Activated CD4-positive, alpha-beta T cell treated with anti-CD3 and anti-CD28 coated beads for 24 hours (primary cell): ENCODE results near the gene SLC24A1.

Experiments
- DNase-seq, 2 donors: peaks; one replicate each; pipeline ENCODE4 v3.0.0-alpha.2; 2020; ENCODE audit warnings: low read depth in 2 of 2

The SLC24A1 gene

DNA sequence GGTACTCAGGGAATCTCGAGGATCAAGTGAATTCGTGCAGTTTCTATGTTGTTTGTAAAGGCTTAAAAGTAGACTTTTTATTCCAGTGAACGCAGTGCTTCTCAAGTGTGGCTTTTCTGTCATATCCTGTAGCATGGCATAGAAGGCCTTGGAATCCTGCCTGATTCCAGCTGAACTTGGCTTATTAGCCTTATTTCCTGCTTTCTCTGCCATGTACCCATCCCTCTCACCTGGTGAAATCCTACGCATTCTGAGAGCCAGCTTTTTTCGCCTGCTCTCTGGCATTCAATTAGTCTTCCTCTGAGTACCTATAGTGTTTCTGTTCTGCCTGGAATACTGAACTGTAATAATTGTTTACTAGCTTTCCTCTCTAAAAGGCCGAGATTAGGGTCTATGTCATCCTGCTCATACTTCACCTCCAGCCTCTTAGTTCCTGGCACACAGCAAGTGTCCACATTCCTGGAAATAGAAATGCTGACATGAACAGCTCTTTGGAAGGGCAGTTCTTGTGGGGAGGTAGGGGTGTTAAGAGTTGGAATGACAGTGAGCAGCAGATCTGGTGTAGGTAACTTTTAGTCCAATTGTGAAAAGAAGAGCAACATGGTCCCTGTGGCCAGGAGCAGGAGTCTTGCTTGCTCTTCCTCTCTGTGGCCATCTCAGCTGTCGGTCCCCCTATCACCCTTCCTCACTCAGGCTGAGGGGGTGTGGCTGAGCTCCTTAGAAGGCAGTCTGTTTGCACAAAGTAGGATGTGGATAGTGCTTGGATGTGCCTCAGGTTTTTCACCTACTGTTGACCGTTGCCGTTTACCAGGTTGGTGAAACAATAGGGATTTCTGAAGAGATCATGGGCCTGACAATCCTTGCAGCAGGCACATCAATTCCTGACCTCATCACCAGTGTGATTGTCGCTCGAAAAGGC is 30.4 kb downstream of the SLC24A1 start:
- DNase-seq, result no peak

DNA sequence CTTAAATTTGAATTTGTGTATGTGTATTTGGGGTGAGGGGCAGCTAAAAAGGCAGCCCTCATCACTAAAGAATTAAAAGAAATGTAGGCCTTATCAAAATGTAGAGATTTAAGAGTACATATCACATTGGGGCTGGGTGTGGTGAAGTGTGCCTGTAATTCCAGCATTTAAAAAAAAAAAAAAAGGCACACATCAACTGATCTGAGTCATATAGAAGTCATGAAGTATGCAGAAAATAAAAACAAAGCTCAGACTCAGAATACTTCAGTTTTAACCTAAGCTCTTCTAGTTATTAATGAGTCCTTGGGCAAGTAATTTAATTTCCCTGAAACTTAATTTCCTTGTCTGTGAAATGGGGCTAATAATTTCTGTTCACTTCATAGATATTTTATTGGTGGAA is 31.6 kb downstream of the SLC24A1 start:
- no peak for DNase-seq

DNA sequence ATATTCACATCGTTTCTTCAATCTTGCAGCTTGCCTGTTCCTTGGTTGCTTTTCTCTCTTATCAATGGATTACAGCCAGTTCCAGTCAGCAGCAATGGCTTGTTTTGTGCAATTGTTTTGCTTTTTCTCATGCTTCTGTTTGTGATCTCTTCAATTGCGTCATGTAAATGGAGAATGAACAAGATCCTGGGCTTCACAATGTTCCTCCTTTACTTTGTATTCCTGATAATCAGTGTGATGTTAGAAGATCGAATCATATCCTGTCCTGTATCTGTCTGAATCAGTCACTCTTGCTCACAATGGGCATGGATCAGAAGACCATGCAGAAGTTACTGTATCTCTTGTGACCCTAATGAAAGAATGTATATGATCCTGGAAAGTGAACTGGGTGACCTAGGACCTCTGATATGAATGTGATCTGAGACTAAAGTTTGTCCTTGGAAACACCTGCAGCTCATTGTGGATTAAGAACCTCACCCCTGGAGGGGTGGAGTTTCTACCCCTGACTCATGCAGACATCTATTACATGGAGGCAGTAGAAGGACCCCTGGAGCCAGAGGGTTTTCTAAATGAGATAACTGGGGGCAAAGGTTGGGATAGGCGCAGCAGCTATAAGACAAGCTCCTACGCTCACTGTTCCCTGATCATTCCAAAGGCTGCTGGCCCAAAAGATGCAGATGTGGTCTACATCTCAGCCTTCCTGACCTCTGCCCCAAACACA is 32.2 kb downstream of the SLC24A1 start:
- DNase-seq, result no peak

DNA sequence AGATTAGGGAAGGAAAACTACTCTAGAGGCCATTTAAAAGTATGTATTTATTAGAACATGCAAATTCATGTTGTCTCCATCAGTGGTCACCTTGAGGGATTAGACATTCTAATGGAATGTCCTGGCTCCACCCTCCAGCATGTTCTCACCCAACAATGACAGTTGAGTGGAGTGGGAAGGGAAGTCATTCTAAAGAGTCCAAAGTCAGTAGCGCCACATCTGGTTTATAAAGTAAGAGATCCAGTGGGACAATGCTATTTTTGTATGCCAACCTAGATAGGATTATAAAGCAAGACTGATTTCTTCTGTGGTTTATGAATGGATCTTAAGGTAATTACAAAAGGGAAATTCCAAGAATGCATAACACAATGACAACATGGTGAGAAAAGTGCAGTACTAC is 33.3 kb downstream of the SLC24A1 start:
- no peak for DNase-seq

DNA sequence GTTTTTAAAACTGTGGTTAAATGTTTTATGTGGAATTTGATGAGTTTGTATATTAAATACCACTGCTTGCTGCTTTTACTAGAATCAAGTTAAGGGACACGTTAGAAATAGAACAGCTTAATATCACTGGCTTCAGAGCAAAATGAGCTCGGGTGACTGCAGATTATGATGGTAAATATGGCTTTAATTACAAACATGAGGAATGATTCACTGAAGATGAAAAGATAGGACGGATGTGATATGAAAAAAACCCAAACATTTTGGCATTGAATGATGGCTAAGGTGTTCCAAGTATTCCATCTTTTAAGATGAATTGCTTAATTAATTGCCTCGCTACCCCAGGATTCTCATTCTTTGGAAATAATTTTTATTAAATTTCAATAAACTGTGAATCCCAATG is 33.7 kb downstream of the SLC24A1 start:
- DNase-seq, result no peak

DNA sequence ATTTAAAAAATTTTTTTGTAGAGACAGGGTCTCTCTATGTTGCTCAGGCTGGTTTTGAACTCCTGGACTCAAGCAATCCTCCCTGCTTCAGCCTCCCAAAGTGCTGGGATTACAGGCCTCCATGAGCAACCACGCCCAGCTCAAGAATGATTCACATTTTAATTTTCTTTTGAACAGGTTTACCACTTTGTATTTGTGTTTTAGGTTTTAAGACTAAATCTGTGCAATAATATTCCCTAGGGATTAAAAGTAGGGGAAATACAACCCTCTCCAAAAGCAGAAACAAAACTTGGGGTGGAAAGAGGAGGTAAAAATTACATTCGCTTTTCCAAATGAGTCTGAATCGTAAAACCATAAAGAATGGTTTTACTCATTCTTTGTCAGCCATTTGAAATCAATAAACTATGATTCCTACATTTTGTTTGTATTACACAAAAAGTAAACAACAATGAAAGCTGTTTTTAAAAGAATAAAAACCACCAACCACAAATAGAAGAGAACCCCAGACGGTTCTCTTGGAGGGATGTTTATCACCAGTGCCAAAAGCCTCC is 37.8 kb downstream of the SLC24A1 start:
- DNase-seq, result no peak

DNA sequence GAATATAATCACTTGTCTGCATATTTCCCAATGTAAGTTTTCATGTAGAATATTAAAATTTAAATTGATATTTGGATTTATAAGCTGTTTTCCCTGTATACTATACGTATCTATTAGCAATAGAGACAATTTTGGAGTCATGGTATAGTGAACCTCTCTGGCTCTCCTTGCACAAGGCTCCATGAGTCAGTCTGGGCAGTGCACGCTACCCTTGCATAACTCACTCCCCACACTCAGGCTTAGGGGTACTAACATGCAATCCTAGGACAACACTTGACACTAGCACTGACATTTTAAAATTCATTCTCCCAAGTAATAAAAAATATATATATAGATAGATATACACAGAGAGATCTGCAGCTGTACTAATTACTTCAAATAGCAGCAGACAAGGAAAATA is 39.2 kb downstream of the SLC24A1 start:
- DNase-seq, result no peak

DNA sequence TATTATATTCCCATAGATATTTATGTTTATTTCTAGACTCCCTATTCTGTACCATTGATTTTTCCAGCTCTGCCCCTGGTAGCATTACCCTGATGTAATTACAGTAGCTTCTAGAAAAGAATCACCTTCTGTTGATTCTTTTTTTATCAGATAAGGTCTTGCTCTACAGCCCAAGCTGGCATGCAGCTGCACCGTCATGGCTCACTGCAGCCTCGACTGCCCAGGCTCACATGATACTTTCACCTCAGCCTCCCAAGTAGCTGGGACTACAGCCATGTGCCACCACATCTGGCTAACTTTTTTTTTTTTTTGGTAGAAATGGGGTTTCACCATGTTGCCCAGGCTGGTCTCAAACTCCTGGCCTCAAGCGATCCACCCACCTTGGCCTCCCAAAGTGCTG is 41.8 kb downstream of the SLC24A1 start:
- no peak for DNase-seq

DNA sequence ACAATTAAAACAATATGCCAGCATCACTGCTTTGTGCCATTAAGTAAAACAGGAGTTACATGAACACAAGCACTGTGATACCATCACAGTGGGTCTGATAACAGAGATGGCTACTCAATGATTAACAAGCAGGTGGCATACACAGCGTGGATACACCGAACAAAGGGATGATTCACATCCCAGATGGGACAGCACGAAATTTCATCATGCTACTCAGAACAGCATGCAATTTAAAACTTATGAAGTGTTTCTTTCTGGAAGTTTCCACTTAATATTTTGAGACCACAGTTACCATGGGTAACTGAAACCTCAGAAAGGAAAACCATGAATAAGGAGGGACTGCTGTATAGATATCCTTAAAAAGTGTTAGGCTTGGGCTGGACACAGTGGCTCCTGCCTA is 44.5 kb downstream of the SLC24A1 start:
- DNase-seq, result no peak

DNA sequence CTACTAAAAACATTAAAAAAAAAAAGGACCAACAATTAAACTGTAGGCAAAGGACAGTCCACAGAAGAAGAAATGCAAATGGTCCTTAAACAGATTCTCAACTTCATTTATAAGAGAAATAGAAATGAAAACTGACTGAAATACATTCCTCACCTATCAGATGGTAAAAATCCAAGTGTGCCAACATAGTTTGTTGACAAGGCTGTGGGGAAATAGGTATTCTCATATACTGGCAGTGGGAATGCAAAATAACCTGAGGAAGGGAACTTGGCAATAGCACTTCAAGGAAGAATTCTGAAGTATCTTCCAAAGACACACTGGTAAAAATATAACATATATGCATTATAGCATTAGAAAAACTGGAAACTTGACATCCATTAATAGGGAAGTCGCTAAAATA is 53.8 kb downstream of the SLC24A1 start:
- DNase-seq, result no peak

DNA sequence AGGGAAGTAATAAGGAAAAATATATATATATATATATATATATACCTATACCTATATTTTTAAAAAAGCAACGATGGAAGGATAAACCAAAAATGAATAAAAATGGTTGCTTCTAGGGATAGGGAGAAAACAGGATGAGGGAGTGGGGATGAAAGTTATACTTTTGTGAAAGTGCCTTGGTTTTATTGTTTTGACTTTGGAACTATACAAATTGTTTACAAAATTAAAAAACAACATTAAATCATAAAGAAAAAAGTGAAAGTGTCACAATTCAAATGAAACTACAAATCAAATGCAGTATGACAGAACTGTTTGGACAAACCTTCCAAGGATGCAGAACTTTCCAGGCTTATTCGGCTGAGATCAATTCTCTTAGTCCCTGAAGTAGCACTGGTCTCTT is 54.4 kb downstream of the SLC24A1 start:
- DNase-seq, result no peak

DNA sequence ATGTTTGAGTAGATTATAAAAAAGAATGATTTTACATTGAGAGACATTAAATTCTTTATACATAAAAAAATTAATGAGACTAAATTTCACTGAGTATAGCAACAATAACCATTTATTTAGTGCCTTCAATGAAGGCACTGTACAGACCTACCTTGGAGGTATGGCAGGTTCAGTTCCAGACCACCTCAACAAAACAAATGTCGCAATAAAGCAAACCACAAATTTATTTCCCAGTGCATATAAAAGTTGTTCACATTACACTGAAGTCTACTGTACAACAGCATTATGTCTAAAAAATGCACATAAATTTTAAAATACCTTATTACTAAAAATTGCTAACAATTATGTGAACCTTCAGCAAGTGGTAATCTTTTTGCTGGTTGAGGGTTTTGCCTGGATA is 58.8 kb downstream of the SLC24A1 start:
- no peak for DNase-seq

DNA sequence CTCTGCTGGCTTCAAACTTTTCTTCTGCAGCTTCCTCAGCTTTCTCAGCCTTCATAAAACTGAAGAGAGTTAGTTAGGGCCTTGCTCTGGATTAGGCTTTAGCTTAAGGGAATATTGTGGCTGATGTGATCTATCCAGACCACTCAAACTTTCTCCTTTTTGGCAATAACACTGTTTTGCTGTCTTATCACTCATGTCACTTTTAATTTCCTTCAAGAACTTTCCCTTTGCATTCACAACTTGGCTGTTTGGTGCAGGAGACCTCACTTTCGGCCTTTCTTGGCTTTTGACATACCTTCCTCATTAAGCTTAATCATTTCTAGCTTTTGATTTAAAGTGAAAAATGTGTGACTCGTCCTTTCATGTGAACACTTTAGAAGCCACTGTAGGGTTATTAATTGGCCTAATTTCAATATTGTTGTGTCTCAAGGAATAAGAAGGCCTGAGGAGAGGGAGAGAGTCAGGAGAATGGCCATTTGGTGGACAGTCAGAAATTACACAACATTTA is 60.7 kb downstream of the SLC24A1 start:
- no peak for DNase-seq

DNA sequence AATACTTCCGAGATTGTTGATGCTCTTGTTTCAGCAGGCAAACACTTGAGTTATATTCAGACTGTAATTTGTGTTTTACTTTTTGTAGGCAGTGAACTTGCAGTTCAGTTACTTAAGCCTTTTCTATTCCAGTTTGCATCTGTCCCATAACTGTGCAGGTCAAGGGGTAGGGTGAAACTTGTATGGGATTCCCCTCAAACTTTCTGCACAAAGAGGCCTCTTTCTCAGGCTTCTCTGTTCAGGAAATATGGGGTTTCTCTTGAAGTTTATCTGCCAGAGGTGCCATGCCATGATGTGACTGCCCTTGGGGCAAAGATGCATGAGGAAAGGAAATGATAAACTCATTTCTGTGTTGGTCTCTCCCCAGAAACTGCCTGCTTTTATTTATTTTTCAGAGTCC is 66.7 kb downstream of the SLC24A1 start:
- DNase-seq, result no peak

DNA sequence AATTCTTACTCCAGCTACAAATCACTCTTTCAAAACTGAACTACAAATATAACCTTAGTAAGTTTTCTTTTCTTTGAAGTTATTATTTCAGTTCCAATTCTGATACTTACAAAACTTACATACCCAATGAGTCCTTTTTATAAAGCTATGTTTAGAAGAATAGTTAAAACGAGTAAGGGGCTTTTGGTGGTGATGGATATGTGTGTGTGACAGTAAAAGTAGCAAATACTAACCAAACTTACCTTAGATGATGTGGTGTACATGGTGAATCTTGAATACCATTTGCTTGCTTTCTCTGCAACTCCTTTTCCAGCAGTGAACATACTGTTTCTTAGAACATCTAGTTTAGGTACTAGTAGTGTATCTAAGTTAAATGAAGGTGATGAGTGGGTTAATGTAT is 68.4 kb downstream of the SLC24A1 start:
- no peak for DNase-seq

DNA sequence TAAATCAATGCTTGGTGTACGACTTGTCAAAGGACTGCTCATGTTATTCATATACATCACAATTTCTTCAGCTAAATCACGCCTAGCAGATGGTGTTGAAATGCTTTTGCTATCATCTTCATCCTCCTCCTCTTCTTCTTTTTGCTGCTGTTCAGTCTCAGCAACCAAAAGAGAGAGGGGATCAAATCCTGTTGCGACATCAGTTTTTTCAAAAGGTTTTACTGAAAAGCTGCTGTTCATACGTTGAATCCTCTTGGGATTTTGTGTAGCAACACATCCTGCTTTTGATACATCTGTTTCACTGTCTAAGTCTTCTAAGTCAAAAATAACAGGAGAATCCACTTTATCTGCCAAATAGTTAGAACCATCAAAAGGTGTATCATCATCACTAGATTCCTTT is 69.0 kb downstream of the SLC24A1 start:
- no peak for DNase-seq

DNA sequence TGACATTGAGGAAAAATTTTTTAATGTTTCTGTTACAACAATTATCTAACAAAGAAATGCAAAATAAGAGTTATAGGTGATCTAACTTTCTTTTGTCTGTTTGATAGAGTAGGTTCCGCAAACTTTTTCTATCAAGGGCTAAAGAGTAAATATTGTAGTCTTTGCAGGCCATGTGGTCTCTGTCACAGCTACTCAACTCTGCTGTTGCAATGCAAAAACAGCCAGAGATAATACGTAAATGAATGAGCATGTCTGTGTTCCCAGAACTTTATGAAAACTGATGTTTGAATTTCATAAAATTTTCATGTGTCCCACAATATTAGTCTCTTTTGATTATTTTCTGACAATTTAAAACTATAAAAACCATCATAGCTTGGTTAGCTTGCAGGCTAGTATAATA is 73.3 kb downstream of the SLC24A1 start:
- no peak for DNase-seq
